ENCODE results near the gene ABCA4.

DNA sequence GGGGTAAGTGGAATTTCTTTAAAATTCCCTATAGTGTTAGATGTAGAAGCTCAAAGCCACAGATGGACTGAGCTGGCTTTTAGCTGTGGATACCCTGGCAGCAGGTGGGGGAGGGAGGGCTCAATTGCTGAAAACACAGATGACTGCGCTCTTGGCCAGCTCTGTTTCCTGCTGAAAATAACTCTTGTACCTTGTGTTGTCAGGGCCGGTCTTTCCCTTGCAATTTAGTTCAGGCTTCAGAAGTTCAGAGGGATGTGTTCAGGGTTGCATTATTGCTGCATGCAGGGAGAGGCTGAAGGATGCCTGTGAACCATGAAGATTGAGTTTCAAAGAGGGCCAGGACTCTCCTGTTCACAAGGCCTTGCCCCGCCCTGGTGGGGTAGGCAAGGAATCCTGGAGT is 153.6 kb downstream of the ABCA4 start:
- no peak for TF ChIP-seq EP300 (IDR thresholded peaks at IDR 0.05)
- TF ChIP-seq, protein P1, sequence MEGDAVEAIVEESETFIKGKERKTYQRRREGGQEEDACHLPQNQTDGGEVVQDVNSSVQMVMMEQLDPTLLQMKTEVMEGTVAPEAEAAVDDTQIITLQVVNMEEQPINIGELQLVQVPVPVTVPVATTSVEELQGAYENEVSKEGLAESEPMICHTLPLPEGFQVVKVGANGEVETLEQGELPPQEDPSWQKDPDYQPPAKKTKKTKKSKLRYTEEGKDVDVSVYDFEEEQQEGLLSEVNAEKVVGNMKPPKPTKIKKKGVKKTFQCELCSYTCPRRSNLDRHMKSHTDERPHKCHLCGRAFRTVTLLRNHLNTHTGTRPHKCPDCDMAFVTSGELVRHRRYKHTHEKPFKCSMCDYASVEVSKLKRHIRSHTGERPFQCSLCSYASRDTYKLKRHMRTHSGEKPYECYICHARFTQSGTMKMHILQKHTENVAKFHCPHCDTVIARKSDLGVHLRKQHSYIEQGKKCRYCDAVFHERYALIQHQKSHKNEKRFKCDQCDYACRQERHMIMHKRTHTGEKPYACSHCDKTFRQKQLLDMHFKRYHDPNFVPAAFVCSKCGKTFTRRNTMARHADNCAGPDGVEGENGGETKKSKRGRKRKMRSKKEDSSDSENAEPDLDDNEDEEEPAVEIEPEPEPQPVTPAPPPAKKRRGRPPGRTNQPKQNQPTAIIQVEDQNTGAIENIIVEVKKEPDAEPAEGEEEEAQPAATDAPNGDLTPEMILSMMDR (IDR thresholded peaks at IDR 0.05): no peak
